ENCODE results near the gene SMOC2. TPM values are rescaled to one million over a fixed set of nuclear protein-coding genes. Genes with fewer than 3 reads are reported as not detected.
"Not testable (repeated sequence)": the region's sequence is repeated elsewhere in the genome, so short reads cannot be mapped to it uniquely, and the experiment has no call there.

The SMOC2 gene
- polyA plus RNA-seq, 1 donor, result 56.2 TPM

DNA sequence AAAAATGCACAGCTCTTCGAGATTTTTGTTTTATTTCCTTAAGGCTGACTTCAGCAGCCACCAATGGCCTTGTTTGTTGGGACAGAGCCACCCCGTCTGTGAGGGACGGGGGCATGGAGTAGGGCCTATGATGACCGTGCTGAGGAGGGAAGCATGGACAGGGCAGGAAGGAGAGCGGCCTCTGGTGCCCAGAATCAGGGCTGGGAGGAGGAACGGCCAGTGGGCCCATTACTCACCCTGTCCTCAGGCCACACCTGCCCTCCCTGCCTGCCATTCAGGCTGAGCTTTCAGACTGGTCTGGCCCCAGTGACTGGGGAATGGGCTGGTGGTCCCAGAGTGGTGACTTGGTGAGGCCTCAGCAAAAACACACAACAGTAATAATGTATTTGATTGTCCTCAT lies 104.4 kb downstream of the SMOC2 start:
- DNase-seq, result no peak

DNA sequence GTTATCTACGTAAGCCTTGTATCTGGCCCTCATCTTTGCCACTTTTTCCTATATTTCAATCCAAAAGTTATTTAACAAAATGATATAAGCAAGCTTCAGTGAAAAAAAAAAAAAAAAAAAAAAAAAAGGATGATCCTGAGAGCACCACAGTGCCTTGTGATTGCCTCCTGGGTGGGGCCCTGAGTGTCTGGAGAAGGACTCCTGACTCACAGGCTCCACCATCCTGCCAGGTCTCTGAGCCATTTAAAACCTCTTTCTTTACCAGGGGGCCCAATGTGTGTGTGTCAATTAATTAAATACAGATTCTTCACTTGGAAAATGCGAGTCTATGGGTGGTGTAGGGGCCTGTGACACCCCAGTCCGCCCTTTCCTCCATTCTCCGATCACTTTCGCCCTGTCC lies 105.2 kb downstream of the SMOC2 start:
- DNase-seq, result no peak

DNA sequence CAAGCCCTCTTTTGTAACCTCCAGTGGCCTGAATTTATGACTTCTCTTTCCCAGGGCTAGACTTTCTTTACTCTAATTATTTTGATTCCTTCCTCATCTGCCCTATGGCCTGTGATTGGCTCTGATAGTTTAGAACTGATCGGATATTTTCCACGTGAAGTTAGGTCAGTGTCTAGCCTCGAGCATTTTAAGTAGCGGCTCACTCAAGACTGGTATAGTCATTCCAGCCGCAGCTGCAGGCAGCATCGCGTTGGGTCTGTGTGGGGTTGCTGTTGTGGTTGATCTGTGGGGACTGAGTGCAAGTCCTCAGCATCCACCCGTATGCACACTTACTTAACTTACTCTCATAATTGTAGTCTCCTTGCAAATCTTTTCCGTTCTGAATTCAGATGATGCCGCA lies 105.7 kb downstream of the SMOC2 start:
- no peak for DNase-seq

DNA sequence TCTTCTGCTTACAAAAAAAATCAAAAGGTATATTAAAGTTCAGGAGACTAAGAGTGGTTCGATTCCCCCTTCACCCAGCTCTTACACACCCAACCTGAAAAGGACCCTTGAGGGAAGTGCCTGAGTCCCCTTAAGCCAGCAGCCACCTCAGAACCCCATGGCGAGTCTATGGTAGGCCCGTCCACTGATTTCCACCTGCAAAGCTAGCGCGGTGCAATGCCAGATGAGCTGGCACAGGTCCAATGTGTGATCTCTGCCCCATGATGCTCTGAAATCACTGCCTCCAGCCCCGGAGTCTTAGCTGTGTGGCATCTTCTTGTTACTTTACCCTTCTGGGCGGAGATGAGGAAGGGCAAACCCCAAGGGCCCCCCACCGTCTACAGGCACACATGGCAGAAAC lies 109.3 kb downstream of the SMOC2 start:
- DNase-seq, result no peak

DNA sequence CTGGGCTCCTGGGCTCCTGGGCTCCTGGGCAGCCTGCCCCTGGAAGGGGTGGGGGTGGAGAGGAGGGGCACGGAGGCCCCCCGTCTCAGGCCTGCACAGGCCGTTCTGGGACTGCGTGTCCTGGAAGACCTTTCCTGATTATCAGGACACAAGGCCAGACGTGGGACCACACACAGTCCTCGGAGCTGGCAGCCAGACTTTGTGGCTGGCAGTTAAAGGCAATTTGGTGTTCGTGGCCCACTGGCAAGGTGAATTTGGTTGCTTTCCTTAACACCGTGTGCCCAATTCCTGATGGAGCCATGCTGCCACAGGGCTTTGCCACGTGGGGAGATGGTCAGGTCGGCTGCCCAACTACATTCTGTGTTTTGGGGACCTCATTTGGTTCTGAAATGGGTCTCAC lies 113.5 kb downstream of the SMOC2 start:
- no peak for DNase-seq

DNA sequence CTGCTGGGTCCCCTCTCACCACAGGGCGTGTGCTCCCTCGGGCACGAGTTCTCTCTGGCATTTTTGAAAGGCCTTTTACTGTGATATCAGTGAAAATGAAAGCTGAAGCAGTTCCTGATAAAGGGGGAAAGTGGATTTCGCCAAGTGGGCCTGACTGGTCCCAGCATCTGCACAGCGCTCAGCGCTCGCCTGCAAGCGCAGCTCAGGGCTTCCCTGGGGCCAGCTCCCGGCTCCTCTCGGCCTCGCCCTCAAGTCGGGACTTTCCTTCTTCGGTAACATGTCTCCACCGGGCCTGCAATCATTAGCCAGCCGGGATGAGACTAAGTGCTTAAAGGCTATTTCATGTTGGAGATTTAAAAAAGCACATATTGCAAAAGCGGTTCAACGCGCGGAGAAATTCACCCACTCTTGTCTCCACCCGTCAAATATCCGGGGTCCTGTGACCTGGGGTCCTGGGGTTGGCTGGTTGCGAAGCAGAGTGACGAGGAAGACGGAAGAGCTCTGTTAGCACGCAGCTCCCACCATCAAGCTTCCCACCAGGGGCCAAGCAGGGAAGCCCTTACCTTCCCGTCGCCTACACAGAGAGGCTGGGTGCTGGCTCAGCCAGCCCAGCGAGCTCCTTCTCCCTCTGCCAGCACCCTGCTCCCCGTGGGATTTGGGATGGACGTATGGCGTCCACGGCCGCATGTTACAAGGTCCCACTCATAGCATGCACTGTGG lies 114.1 kb downstream of the SMOC2 start:
- no peak for DNase-seq

DNA sequence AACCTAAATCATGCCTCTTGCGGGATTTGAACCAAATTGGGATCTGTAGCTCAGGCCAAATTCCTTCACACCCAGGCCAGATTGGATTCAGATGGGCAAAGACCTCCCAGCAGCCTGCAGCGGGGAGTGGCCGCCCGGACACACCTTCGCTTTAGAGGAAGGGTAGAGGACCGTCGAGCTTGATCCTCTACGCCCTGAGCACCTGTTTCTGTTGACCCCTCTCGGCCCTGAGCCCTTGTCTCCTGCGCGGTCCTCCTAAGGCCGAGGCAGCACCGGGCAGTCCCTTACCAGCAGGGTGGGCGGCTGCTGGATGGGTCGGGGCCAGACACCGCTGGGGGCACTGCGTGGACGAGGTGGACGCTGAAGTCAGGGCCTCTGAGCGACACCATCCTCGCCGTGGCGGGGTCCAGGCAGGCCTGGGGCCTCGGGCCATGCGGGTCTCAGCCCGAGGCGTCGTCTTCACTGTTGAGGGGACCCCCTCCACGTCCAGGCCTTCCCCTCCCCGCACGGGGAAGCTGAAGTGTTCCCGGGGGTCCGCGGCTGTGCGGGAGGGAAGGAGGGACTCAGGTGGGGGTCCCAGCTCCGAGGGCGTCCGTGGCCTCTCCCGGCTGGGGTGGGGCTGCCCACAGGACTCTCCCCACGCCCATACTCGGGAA lies 114.8 kb downstream of the SMOC2 start:
- no peak for DNase-seq

DNA sequence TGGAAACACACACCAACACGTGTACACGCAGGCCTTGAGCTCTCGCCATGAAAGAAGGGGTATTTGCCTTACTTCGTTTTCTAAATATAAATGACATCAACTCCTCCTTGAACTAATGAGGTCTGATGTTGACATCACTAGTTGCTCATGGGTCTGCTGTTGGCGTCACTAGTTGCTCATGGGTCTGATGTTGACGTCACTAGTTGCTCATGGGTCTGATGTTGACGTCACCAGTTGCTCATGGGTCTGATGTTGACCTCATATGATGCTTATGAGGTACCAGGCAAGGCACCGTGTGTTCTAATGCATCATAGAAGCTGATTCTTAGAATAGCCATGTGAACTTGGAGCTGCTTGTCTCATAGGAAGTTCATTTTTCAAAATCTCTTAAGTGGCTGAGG lies 116.5 kb downstream of the SMOC2 start:
- no peak for DNase-seq

DNA sequence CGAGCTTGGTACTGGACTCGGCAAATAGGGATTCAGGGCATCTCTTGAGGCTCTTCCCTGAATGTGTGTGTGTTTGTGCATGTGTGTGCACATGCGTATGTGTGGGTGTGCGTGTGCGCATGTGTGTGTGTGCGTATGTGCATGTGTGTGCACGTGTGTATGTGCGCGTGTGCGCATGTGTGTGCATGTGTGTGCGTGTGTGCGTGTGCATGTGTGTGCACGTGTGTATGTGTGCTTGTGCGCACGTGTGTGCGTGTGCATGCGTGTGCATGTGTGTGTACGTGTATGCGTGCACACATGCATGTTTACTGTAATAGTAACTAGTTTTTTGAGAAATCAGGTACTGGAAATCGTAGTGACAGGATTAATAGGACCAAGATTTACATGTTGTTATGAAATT lies 117.7 kb downstream of the SMOC2 start:
- DNase-seq, result no peak

DNA sequence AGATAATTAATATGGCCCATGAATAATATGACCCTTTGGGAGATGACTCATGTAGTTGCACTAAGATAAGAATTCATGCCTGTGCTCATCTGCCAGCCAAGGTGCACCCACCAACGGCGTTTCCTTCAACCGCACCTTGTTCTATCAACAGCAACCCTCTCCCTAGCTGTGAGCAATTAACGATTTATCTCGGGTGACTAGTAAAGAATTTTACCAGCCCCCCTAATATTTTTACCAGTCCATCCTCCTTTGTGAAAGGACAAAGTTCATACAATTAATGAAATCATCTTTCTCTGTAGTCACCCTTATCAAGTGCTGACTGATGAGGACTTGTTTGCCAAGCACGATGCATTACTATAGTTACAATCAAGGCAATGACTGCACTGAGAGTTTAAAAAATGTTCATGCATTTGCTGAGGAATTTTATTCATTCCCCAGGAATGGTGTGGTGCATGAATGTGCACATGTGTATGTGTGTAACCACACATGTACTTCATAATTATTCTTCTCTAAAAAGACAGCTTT lies 118.7 kb downstream of the SMOC2 start:
- no peak for DNase-seq

DNA sequence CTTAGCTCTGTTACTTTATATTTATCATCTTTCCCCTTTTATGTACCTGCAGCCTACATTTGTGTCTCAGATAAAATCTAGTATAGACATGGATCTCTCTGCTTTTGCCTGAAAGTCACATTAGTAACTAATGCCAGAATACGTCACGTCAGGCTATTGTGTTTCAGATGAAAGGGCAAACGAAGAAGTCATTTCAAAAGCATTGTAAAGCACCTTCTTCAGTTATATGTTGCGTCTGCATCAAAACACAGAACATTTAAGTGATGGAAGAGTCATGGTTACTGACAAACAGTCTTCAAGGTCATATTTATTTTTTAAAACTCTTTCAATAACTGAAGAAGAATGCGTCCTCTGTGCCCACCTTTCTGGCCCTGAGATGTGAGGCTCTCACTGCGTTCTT lies 119.1 kb downstream of the SMOC2 start:
- no peak for DNase-seq

DNA sequence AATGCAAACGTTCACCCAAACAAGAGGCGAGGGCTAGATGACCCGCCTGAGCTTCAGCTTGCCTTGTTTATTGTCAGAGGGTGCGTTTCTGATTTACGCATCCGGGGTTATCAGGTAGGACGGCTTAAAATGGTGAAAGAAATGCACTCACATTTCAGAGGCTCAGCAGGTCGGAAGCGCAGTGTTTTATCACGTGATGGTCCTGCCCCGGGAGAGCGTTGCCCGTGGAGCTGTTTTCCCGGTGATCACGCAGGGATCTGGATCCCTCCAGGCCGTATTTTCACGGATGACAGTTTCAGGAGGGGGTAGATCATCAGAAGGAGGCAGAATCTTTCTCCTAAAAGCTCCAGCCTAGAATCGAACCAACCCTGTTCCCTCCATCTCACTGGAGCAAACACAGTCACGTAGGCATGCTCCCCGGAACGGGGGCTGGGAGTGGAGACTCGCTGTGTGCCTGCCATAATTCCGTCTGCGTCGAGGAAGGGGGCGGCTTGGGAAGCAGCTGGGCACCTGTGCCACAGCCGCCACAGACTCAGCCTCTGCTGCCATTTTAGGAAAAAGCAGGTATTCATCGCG lies 121.7 kb downstream of the SMOC2 start:
- no peak for DNase-seq

DNA sequence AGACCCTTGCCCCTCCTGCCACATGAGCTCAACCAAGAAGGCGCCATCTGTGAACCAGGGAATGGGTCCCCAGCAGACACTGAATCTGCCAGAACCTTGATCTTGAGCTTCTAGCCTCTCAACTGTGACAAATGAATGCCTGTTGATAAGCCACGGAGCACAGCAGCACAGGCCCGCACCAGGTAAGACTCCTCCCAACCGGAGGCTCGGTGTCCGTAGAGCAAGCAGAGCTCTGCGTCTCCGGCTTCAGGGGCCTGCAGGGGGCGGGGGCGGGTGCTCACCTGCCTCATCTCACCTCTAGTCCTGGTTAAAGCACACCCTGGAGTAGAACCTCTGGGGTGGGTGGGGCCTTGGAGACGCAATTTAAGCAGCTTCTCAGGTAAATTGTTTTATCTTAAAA lies 122.7 kb downstream of the SMOC2 start:
- no peak for DNase-seq

DNA sequence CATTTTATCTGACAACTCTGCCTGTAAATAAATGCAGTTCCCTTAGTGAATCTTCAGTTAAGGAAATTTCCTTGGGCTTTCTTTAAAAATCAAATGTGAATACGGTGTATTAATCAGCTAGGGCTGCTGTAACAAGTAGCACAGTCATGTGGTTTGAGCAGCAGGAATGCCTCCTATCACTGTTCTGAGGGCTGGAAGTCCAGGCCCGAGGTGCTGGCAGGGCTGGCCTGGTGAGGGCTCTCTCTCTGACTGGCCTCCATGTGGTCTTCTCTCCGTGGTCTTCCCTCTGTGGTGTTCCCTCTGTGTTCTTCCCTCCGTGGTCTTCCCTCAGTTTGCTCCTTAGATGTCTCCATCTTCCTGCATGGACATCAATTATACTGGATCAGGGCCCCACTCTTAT lies 124.1 kb downstream of the SMOC2 start:
- no peak for DNase-seq

DNA sequence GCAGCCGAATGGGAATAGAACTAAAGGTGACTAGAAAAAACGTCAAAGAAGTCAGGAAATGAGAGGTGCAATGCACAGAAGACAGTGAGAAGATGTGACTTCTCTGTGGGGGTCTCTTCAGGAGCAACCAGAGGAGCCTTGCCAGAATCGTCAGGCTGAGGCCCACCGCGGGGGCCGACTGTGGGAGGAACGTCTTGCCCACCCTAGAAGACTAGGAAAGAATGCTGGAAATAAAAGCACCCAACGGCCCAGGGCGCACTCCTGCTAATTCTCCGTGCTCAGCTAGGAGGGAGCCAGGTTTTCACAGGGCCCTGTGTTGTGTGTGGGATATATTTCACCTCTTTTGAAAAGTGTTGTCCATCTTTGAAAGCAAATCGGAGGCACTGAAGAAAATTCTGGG lies 129.2 kb downstream of the SMOC2 start:
- no peak for DNase-seq

DNA sequence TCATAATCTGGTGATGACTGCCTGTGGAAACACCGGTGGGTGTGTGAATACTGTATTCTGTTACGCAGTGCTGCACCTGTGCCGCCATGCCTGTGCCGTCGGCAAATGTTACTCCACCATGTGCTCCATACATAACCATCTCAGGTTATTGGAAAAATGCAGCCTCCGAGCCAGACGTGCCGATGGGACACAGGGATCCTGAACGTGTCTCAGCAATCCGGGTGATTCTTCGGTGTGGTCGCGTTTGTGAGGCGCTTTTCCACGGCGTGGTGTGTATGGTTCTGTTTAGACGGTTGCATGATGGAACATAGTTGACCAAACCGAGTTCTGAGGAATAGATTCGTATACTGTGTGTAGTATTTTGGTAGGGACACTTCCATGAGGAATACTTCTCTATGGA lies 130.3 kb downstream of the SMOC2 start:
- no peak for DNase-seq

DNA sequence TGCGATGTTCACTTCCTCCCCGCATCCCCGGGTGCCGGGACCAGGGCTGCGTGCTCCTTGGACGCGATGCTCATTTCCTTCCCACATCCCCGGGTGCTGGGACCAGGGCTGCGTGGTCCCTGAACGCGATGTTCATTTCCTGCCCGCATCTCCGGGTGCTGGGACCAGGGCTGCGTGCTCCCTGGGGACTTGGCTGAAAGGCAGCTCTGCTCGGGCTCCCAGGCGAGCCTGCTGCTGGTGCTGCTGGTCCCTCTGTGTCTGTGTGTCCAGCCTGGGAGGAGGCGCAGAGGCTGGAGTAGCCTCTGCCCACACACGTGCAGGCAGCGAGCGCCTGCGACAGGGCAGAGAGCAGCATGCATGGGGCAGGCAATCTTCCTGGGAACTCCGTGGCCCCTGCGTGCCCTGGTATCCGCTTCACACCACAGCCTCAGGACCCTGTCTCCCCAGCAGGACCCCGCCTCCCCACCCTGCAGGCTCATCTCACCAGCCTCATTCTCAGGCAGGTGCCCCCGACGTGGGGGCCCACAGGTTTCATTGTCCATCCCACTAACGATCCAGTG lies 132.4 kb downstream of the SMOC2 start:
- DNase-seq, result not testable (repeated sequence)

DNA sequence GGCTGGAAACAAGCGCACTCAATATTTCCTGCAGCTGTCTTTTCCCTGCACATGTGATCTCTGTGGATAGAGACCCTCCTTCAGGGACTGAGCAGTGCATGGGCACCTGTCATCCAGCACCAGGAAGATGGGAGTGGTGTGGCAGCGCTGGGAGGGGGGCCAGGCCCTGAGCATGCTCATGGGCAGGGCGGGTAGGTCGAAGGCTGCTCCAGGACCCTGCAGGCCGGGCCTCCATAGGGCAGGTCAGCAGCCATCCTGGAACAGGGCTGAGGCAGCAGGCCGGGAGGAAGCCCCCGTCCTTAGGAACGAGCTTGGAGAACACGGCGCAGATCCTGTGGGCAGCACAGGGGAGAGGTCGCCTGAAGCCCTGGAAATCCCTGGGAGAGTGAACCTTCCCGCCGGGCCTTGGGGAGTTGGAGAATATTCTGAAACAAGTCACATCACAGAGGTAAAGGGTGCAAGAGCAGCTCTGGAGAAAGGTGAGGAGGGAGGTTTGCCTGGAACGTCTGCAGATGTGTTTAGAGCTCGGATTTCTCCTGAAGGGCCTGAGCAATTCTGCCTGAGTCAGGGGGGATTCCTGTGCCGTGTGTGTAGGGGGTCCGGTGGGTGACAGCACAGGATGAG lies 133.2 kb downstream of the SMOC2 start:
- DNase-seq, result no peak

DNA sequence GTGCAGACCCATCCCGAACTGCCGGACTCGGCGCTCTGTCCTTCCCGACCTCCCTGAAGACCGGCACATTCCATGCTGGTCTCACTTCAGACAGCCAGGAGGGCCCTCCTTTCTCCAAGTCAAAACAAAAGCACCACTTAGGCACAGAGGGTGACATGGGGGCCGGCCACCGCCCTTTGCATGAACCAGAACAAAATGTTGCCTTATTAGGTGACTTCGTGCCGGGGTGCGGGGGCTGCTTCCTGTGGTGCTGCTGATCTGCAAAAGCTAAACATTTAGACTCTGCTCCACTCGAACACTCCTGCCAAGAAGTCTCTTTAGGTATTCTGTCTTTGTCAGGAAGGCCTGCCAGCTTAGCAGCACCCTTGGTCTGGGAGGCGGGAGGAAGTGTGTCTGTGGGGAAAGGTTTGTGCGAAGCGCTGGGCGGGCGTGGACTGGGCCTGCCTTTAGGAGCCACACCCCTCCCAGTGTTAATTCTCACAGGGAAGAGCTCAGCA lies 133.8 kb downstream of the SMOC2 start:
- DNase-seq, result no peak

DNA sequence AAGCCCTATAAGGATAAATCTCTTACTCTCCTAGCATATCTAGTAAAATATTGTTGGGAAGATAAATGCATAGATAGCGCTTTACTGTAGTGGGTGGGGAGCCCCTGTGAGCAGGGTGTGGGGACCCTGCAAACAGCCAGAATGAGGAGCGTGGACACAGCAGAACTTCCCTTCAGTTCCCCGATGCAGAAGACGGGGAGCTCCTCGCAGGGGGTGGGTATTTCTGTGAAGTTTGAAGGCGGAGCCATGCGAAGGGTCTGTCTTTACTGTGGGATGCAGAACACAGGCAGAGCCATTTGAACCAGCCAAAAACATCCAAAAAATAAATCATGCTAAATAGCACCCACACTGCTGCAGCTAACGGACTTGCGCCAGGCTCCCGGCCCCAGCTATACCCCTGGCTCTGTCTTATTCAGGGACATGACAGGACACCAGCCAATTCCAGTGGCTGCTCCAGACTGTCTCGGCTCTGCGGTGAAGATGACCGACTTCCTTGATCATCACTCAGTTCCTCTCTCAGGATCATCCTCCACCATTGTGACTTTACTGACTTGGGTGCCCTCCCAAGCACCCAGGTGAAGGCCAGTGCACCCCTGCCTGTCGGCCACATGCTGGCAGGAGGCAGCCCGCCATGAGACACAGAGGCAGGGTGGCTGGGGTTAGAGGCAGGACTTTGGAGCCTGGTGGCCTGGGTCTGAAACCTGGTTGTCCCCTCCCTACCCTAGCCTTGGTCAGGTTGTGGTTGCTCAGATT lies 134.5 kb downstream of the SMOC2 start:
- no peak for DNase-seq

DNA sequence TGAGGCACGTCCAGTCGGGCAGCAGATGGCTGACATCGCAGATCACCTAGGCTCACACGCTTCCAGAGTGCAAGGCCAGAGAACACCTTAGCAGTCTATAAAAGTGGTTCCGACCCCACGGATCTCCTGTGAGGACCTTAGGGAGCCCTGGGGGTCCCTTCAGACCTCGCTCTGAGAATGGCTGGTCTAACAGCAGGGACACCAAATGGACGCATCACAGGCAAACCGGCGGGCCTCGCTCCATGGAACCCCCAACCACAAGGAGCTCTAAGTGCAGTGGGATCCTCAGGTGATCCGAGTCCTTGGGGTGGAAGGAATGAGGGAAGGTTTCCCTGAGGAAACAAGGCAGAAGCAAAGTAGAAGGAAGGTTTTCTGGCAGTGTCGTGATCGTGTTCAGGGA lies 135.4 kb downstream of the SMOC2 start:
- no peak for DNase-seq

DNA sequence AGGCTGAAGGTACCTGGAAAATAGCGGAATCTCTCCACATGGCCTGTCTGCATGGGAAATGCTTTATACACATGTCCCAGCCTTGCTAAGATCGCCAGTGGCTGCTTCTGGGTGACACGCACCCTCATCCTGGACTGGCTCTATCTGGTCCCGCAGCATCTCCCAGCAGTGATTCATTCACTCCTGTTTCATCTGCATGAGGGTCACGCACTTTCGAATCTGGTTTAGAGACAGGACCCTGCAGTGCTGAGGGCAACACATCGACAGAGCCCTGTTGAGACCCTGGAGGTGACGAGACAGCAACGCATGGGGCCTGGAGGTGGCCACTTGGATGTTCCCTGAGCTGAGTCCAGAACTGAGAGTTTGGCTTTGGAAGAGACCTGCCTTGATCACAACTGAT lies 136.5 kb downstream of the SMOC2 start:
- DNase-seq, result no peak

Measured in hindlimb muscle (tissue), 1 donor.